ENCODE data around the gene OGDH. TPM values are rescaled to one million over a fixed set of nuclear protein-coding genes. Genes with fewer than 3 reads are reported as not detected.

Gene OGDH
- total and polyA plus RNA-seq, 10 of the 15 experiments (the other 5 are each of a cell fraction or from before 2014, with no cell fraction given) = 4.1 to 103 (median 48.4) TPM

- no peak for TF ChIP-seq MEF2B (IDR thresholded peaks at IDR 0.05; ENCODE audit: partially characterized antibody, poor library complexity, severe bottlenecking)
- TF ChIP-seq ZZZ3 (IDR thresholded peaks at IDR 0.05; ENCODE audit: control insufficient read depth, insufficient read length, low read depth) = no peak
- no peak for TF ChIP-seq RBBP5 (conservative IDR thresholded peaks at IDR 0.05)
- TF ChIP-seq MTA2 (IDR thresholded peaks at IDR 0.05; ENCODE audit: low read depth) = peak; percentile 17; the same call in 1 of the 2 replicates
- TF ChIP-seq BRCA1 (IDR thresholded peaks at IDR 0.05; ENCODE audit: low read depth, low read length) = no peak
- TF ChIP-seq DPF2 (IDR thresholded peaks at IDR 0.05) = no peak
- TF ChIP-seq JUNB (IDR thresholded peaks at IDR 0.05) = peak; percentile 47; the same call in 1 of the 2 replicates
- TF ChIP-seq CREB1 (IDR thresholded peaks at IDR 0.05; ENCODE audit: low read depth) = no peak
Observed at GRCh38 chr7:44617225-44617890, 10.9 kb downstream of the OGDH start (continued).

GRCh38 chr7:44618045-44618444 is 11.6 kb downstream of the OGDH start:
- Histone ChIP-seq H3K9ac (ENCODE audit: control insufficient read depth, insufficient read depth, low read length) (0 out of 2 replicates have a peak overlapping the region, but pooled peaks have one; percentile 21), H3K4me3 (no peak overlapping the region), H3K79me2 (ENCODE audit: control insufficient read depth, insufficient read depth, low read length) (peaks cover 89% of the 10 kb centered on the region), H3K9me3 (replicated peaks; ENCODE audit: control insufficient read depth, insufficient read depth, low read length) (no peaks in the 10 kb centered on the region), H3K27me3 (replicated peaks in 1 of 2; ENCODE audit: control insufficient read depth in 2 of 2, insufficient read depth in 2 of 2, low read length in 1 of 2) (no peaks in the 10 kb centered on the region), H4K20me1 (ENCODE audit: control insufficient read depth, insufficient read depth) (no peaks in the 10 kb centered on the region), H3K27ac (ENCODE audit: control insufficient read depth, insufficient read depth) (peak overlapping the region; percentile 65), H3K36me3 (ENCODE audit: control insufficient read depth in 2 of 2, insufficient read depth in 2 of 2, low read length in 1 of 2) (peaks cover 0 to 9% of the 10 kb centered on the region in 2 experiments; a peak in 2 of 4 replicates), H3K4me2 (ENCODE audit: control insufficient read depth, insufficient read depth) (peak overlapping the region; percentile 50), H3K4me1 (ENCODE audit: control insufficient read depth, insufficient read depth, low read length) (peaks cover 53% of the 10 kb centered on the region), H2AFZ (ENCODE audit: control insufficient read depth, low read depth, low read length) (no peak overlapping the region)
- in situ Hi-C loops (cut with MboI) = no loop called here
- intact Hi-C loops (cut with micrococcal nuclease; ENCODE audit: unreplicated experiment) = no loop called here
- TF ChIP-seq ZBTB40 (IDR thresholded peaks at IDR 0.05; ENCODE audit: borderline replicate concordance) (peak; percentile 78), YBX1 (IDR thresholded peaks at IDR 0.05) (no peak), MTA3 (IDR thresholded peaks at IDR 0.05; ENCODE audit: borderline replicate concordance, low read length) (no peak), PKNOX1 (IDR thresholded peaks at IDR 0.05) (no peak), EZH2 (IDR thresholded peaks at IDR 0.05; ENCODE audit: borderline replicate concordance, control insufficient read depth, low read depth, low read length) (no peak)
- ATAC-seq (no peak), FAIRE-seq (no peak), DNase-seq (ENCODE audit: low read depth, low spot score) (no peak)
- RAD21 ChIA-PET (ENCODE audit: unreplicated experiment) = interaction anchor here (1.2 to 10.1 kb wide), 3 partner anchors 11 to 132 kb away, joined by 3 to 130 read pairs (median 5); partner anchors contain the start of gene OGDH
- POLR2A ChIA-PET = interaction anchor here (0.6 to 3.2 kb wide), 5 partner anchors 11 to 132 kb away, joined by 3 to 28 read pairs (median 9); partner anchors contain the start of genes OGDH and ZMIZ2
- SMC1A ChIA-PET (ENCODE audit: uncharacterized antibody, unreplicated experiment) = interaction anchor here (1.3 to 2.7 kb wide), 4 partner anchors 11 to 19 kb away, joined by 3 to 13 read pairs (median 5); partner anchors contain the start of gene OGDH
- CTCF ChIA-PET = no interaction called here
- BruUV-seq (replicated peaks) = no TSS peak
- WGBS (ENCODE audit: insufficient coverage, insufficient replicate concordance, low lambda C conversion rate, missing lambda C conversion rate) = 0% methylated on average over 1 of the region's 1 CpG
